Measurements from ENCODE around the gene HS6ST2.

GRCh38 chrX:132965461-132965860 is 7.0 kb upstream of the HS6ST2 start:
- no peak for TF ChIP-seq CTCF (IDR thresholded peaks at IDR 0.05; ENCODE audit: low read length)
- no peak for TF ChIP-seq EZH2 (IDR thresholded peaks at IDR 0.05; ENCODE audit: borderline replicate concordance, low read length)
